GM19468 (cell line): Measurements from ENCODE around the gene VPS54.
"Not testable (repeated sequence)": the region's sequence is repeated elsewhere in the genome, so short reads cannot be mapped to it uniquely, and the experiment has no call there.

Source experiments
- ATAC-seq: cut with Tn5 transposase; IDR thresholded peaks from one replicate; pipeline ENCODE4 v1.9.1; 2021; ENCODE audit warnings: mild to moderate bottlenecking, moderate library complexity, moderate number of reproducible peaks; ENCODE audit not compliant: unreplicated experiment; ENCODE audit errors: extremely low read depth

Gene VPS54

DNA sequence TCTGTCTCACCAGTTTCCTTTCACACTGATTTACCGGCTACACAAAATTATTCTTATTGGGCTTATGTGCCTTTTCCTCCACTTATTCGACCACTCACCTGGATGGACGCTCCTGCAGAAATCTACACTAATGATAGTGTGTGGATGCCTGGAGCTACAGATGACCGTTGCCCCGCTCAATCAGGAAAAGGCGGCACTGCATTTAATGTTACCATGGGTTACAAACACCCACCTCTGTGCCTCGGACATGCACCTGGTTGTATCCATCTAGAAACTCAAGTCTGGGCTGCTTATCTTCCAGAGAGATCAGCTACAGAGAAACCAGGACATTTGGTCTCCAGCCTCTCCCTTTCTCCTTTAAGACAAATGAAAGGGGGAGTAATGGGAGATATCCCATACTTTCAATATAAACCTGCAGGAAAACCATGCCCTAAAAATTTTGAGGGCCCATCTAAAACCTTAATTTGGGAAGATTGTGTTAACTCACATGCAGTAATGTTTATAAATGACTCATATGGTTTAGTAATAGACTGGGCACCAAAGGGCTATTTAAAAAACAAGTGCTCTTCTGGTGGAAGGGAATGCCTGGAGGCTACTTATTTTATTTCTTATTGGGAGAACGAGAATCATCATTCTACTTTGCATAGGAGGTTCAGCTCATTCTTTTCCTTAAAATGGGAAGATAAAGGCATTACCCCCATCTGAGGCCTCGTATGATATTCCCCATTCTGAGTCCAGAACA lies 24.7 kb downstream of the VPS54 start:
- ATAC-seq, result not testable (repeated sequence)

DNA sequence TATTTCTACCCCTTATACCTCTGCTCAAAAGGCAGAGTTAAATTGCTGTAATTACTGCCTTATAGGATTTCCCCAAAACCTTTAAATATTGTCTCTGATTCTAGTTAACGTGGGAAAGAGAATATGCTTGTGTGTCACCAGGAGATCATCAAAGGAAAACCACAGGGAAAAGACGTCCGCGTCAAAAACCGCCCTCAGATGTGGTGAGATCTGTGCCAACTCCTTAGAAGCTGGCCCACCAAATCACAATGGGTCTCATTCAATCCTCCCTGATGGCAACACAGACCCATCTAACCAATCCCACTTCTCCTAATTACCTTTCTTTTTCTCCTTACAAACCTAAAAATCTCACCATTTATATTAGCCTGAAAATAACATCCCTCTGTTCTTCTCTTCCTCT lies 25.4 kb downstream of the VPS54 start:
- no peak for ATAC-seq

DNA sequence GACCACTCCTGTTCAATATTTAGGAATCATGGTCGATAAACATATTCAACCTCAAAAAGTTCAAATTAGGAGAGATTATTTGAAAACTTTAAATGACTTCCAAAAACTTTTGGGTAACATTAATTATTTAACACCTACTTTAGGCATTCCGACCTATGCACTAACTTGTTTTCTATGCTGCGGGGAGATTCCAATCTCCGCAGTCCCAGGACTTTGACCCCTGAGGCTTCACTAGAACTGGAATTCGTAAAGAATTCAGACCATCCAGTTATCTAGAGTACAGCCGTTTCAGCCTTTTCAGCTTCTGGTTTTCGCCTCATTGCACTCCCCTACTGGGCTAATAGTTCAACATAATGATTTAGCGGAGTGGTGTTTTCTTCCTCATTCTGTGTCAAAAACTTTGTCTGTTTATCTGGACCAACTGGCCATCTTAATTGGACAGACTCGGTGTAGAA lies 26.1 kb downstream of the VPS54 start:
- ATAC-seq, result not testable (repeated sequence)

DNA sequence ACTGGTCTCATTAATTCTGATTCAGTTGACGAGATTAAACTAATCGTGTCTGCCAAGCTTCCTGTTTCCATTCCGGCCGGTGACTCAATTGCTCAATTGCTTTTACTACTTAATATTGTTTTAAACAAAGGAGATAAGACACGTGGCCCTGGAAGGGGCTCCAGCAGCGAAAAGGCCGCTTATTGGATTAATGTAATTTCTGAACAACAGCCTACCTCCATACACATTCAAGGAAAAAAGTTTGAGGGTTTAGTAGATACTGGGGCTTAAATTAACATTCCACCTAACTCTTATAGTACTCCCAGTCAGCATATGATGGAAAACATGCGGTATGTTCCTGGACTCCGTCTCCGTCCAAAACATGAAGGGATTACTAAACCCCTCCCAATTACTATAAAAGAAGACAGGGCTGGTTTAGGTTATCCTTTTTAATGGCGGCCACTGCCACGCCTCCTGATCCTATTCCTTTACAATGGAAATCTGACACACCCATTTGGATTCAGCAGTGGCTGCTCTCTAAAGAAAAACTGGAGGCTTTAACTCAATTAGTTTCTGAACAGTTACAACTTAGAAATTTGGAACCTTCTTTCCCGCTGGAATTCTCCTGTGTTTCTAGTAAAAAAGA lies 27.1 kb downstream of the VPS54 start:
- no peak for ATAC-seq

DNA sequence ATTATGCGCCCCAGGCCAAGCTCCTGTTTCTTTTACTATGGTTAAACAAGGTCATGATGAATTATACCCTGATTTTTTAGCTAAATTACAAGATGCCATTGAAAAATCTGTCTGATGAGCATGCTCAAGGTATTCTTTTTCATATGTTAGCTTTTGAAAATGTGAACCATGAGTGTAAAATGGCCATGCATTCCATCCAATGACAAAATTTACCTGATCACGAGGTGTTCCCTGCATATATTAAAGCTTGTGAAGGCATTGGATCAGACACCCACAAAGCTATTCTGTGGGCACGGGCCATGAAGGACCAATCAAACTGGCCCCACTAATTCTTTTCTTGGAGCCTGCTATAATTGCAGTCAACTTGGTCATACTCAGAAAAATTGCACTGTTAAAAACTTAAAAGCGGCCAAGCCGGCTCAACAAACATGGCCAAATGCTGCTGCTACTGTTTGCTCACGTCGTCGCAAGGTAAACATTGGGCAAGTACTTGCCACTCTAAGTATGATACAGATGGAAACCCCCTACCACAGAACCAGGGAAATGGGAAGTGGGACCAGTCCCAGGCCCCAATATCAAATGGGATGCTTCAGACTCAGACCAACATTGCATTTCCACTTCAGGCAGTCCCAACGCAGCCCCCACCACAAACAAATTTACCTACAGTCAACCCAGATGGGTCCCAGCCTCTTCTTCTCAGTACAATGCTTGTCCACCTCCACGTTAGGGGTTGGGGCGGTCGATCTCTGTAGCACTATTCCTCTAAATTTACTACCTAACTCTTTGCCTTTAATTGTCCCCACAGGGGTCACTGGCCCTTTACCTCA lies 27.8 kb downstream of the VPS54 start:
- not testable (repeated sequence) for ATAC-seq

DNA sequence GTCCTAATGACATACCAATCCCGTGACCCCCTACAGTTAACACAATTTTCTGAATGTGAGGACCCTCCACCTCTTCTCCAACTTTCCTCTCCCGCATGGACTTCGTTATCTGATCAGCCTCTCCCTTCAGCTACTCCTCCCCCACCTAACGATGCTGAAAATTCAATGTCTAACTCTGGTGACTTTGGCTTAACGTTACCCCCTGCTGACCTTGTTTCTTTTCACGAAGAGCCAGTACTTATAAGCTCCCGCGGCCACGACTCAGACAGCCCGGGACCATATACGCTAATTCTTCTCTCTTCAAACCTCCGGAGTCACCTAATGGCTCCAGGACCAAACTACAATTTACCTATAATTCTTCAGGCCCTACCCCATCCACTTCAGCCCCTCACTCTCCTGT lies 29.2 kb downstream of the VPS54 start:
- no peak for ATAC-seq

DNA sequence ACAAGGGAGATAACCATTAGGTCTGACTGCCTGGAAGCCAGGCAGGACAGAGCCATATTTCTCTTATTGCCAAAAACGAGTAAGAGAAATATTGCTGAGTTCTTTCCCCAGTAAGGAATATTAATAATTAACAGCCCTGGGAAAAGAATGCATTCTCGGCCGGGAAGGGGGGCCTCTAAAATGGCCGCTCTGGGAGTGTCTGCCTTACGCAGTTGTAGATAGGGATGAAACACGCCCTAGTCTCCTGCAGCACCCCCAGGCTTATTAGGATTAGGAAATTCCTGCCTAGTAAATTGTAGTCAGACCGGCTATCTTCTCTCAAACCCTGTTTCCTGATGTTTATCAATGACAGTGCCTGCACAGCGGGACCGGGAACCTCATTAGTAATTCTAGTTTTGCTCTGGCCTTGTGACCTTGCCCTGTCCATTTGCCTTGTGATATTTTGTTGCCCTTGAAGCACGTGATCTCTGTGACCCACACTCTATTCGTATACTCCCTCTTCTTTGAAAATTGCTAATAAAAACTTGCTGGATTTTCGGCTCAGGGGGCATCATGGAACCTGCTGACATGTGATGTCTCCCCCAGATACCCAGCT lies 30.3 kb downstream of the VPS54 start:
- not testable (repeated sequence) for ATAC-seq

DNA sequence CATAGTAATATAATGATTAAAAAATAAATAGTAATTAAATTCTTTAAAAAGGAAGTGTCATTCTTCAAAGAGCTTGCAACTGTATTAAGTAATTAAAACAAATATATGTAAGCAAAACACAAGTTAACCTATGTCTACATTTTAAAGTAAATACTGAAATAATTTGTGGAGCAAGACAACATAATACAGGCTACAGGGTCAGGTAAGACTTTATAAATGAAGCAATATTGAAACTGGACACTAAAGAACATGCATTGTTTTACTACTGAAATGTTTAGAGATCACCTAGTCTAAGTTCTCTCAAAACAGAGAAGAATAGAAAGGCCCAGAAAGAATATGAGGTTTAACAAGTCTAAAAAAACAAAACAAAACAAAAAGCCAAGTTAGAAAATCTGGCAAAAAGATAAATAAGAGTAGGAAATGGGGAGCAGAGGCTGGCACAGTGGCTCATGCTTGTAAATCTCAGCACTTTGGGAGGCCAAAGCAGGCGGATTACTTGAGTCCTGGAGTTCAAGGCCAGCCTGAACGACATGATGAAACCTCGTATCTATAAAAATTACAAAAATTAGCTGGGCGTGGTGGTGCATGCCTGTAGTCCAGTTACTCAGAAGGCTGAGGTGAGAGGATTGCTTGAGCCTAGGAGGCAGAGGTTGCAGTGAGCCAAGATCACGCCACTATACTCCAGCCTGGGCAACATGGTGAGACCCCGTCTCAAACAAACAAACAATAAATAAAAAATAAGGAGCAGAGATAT lies 34.4 kb downstream of the VPS54 start:
- ATAC-seq, result no peak

DNA sequence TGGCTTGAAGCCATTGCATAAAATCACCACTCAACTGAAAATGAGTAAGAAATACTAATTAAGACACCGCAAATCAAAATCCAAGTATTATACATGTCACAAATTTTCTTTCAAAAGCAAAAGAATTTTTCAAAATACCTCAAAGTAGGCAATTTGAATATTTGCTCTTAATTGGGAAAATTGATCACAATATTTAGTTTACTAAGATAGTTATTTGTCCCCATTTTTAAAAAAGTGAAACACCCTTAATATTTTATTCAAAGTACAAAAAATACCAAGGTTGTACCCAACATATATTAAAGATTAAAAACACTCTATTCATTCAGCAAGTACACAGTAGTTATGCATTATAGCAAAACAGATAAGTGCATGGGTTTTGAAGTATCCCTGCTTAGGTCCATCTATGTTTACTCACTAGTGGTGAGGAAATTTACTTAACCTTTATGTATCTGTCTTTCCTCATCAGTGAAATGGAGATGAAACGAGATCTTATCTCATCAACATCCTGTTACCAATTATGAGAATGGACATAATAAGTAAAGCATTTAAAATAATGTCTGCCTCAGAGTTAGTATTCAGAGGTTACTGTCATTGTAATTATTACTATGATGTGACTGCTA lies 35.1 kb downstream of the VPS54 start:
- no peak for ATAC-seq

DNA sequence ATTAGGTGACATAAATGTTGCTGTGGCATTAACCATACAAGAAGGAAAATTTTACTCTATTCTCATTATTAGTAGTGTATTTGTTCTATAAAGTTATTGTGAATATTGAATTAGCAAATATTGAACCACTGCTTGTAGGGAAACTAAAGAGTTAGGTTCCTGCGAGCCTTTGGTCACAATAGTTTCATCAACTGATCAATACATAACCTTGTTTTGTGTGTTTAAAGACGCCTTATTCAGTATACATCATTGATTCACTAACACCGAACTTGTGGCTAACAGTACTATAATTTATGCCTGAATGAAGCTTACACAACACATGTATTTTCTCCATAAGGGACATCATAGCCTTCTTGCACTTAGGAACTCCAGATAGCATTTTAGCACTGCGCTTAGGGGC lies 36.9 kb downstream of the VPS54 start:
- ATAC-seq, result no peak

DNA sequence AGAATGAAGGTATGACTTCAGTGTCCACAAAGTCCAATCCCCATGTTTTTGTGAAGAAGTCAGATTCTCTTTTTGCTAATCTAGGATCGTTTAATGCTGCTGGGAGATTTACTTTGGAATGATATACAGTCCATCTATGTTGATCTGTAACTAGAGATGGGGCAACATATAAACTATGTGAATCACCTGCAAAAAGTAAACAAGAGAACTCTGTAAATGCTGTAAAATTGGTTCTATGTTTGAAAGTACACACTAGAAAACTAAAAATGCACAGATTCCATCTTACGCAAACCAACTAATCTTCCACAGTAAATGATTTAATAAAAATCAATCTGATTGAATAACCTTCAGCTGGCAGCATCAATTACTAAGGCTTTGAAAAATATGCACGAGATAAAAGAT lies 37.5 kb downstream of the VPS54 start:
- no peak for ATAC-seq

DNA sequence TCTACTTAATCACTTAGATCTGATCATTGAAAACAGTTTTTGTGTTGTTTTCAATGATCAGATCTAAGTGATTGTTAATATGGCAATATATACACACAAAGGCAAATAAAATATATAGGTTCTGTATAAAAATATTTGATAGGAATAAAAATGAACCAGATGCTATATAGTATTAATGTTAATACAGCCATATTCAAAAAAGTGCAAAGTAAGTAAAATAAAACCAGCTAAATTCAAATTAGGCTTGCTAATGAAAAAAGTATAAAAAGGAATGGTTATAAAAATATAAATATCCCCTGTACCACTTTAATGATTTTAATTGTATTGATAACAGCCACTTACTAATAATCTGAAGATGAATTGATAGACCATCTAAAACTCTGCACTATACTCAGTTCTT lies 38.4 kb downstream of the VPS54 start:
- no peak for ATAC-seq

DNA sequence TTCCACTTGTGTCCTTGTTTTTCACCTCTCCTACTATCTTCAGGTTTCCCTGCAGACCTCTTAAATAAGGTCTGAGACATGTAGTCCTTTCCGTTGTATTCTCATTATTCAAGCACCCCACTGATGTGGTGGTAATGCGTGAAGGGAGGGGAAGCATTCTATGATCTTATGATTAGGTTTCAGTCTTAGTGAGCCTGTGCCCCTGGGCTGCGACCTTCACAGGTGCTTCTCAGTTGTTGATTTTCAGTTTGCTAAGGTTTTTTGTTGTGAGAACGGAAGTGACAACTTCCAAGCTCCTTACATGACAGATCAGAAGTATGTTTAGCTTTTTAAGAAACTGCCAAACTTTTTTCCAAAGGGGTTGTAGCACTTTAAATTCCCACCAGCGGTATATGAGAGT lies 41.3 kb downstream of the VPS54 start:
- ATAC-seq, result peak; percentile 86

DNA sequence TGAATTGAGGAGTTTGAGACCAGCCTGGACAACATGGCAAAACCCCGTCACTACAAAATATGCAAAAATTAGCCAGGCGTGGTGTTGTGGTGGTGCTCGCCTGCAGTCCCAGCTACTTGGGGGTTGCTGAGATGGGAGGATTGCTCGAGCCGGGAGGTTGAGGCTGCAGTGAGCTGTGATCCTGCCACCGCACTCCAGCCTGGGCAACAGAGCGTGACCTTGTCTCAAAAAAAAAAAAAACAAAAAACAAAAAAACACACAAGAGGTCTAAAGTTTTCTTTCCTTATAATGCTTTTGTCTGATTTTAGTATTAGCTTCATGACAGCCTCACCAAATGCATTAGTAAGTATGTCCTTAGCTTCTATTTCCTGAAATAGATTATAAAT lies 43.1 kb downstream of the VPS54 start:
- ATAC-seq, result no peak

DNA sequence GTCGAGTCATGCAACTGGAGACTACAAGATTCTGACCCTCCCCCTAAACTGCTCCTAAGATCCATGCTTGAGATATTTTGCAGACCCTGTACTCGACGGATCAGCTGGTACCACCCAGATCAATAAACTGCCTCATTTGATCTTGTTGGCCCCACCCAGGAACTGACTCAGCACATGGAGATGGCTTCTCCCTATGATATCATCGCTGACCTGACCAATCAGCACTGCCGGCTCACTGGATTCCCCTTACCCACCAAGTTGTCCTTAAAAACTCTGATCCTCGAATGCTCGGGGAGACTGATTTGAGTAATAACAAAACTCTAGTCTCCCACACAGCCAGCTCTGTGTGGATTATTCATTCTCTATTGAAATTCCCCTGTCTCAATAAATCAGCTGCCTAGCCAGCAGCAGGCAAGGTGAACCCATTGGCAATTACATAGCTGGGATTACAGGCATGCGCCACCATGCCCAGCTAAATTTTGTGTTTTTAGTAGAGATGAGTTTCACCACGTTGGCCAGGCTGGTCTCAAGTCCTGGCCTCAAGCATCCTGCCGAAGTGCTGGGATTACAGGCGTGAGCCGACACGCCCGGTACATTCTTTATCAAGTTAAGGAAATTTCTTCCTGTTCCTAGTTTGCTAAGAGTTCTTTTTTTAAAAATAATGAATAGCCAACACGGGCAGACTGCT lies 43.6 kb downstream of the VPS54 start:
- ATAC-seq, result no peak

DNA sequence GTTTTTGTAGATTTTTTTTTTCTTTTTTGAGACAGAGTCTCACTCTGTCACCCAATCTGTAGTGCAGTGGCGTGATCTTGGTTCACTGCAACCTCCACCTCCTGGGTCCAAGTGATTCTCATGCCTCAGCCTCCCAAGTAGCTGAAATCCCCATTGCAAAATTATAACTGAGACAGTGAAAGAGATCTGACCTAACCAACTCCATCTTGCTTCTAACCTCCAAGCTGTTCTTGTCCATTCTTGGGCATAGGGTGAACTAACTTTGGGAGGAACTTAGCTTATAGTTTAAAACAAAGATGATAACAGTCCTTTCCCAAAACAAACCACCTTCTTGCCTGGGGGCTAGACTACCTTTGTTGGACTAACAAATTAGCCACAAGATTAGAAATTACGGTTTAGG lies 44.2 kb downstream of the VPS54 start:
- not testable (repeated sequence) for ATAC-seq

DNA sequence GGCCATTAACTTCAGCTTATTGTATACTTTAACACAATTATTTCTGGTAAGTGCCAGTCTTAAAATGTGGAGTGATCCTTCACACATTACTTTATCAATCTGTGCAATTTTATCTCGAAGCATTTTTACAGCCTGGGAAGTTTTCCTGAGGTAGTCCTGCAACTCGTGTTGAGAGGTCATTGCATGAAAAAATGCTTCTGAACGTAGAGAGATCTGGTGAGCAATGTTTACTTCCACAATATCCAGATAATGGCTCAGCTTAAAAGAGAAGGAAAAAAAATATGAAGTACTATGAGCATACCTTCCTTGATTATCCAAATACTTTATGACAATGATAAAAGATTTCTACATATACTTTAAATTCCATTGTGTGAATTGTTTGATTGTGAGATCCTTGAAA lies 57.0 kb downstream of the VPS54 start:
- ATAC-seq, result no peak

DNA sequence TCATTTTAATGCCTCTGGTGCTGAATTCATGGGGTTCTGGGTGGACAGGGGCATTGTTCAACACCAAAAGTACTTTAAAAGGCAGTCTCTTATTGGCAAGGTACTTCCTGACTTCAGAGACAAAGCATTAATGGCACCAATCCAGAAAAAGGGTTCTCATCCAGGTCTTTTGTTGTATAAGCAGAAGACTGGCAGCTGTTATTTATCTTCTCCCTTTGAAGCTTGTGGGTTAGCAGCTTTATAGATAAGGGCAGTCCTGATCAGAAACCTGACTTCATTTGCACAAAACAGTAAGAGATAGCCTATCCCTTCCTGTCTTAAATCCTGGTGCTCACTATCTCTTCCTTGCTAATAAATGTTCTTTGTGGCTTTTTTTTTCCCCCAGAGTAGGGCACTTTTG lies 68.8 kb downstream of the VPS54 start:
- ATAC-seq, result no peak

DNA sequence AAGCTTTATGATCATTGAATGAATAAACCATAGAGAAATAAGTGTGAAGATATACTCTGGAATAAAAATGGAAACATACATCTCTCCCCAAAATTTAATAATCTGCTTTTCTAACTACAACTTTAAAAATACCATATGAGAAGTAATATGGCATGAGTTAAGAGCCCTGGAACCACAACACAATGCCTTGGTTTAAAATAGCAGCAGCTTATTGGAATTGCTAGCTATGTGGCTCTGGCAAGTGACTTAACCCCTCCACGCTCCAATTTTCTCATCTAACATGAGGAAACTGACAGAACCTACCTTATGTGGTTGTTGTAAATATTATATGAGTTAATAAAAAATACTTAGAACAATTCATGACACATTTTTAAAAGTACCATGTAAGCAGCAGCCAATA lies 76.4 kb downstream of the VPS54 start:
- ATAC-seq, result no peak
